Measurements from ENCODE around the gene ANXA3. TPM values are rescaled to one million over a fixed set of nuclear protein-coding genes. Genes with fewer than 3 reads are reported as not detected.

The ANXA3 gene
- total RNA-seq, 2 experiments from 2014 or later = 2.9 to 4.2 TPM

GRCh38 chr4:78654807-78655206 lies 103.2 kb downstream of the ANXA3 start:
- ChIA-PET CTCF (interaction anchor here (4.7 kb wide), 1 partner anchor 11 kb away, joined by 33 read pairs; no protein-coding TSS in a partner anchor), POLR2A (interaction anchor here (0.9 kb wide), 1 partner anchor 122 kb away, joined by 3 read pairs; the partner anchor contains the start of gene BMP2K)
- H3K27me3 Mint-ChIP-seq (ENCODE audit: low read depth) = no peaks in the 10 kb centered on the region
- H3K9me3 Mint-ChIP-seq (ENCODE audit: insufficient read depth) = no peaks in the 10 kb centered on the region
- DNase-seq (no peak), ATAC-seq (no peak)
- peaks cover 46% of the 10 kb centered on the region for H3K4me1 Mint-ChIP-seq (ENCODE audit: low read depth)
- no peak overlapping the region for H3K27ac Mint-ChIP-seq
- H3K4me3 Mint-ChIP-seq = no peak overlapping the region
- H3K36me3 Mint-ChIP-seq (ENCODE audit: low read depth) = peaks cover 2% of the 10 kb centered on the region

GRCh38 chr4:78656968-78657445 lies 105.4 kb downstream of the ANXA3 start:
- Mint-ChIP-seq H3K4me1 (ENCODE audit: low read depth) (peaks cover 55% of the 10 kb centered on the region), H3K27me3 (ENCODE audit: low read depth) (no peaks in the 10 kb centered on the region), H3K9me3 (ENCODE audit: insufficient read depth) (no peaks in the 10 kb centered on the region), H3K4me3 (peak overlapping the region; percentile 64), H3K36me3 (ENCODE audit: low read depth) (peaks cover 2% of the 10 kb centered on the region), H3K27ac (peak overlapping the region; percentile 84)
- ChIA-PET POLR2A (interaction anchor here (0.7 kb wide), 1 partner anchor 9 kb away, joined by 3 read pairs; no protein-coding TSS in a partner anchor), CTCF (interaction anchor here (1.2 to 1.7 kb wide), 3 partner anchors 12 to 44 kb away, joined by 4 to 8 read pairs (median 4); no protein-coding TSS in a partner anchor)
- ATAC-seq (peak; percentile 60), DNase-seq (peak; percentile 35)

GRCh38 chr4:78659264-78659663 lies 107.7 kb downstream of the ANXA3 start:
- H3K9me3 Mint-ChIP-seq (ENCODE audit: insufficient read depth) = no peaks in the 10 kb centered on the region
- peaks cover 4% of the 10 kb centered on the region for H3K36me3 Mint-ChIP-seq (ENCODE audit: low read depth)
- peaks cover 2% of the 10 kb centered on the region for H3K27me3 Mint-ChIP-seq (ENCODE audit: low read depth)
- ATAC-seq (no peak), DNase-seq (no peak)
- peak overlapping the region; percentile 3 for H3K27ac Mint-ChIP-seq
- H3K4me1 Mint-ChIP-seq (ENCODE audit: low read depth) = peaks cover 66% of the 10 kb centered on the region
- CTCF ChIA-PET = interaction anchor here (1.5 to 1.8 kb wide), 5 partner anchors 15 to 110 kb away, joined by 3 to 5 read pairs (median 4); no protein-coding TSS in a partner anchor
- POLR2A ChIA-PET = interaction anchor here (0.7 kb wide), 1 partner anchor 20 kb away, joined by 3 read pairs; no protein-coding TSS in a partner anchor
- no peak overlapping the region for H3K4me3 Mint-ChIP-seq

GRCh38 chr4:78659665-78660064 lies 108.1 kb downstream of the ANXA3 start:
- H3K27me3 Mint-ChIP-seq (ENCODE audit: low read depth) = peaks cover 2% of the 10 kb centered on the region
- CTCF ChIA-PET = interaction anchor here (1.5 to 1.8 kb wide), 4 partner anchors 15 to 110 kb away, joined by 3 to 5 read pairs (median 4); no protein-coding TSS in a partner anchor
- no peaks in the 10 kb centered on the region for H3K9me3 Mint-ChIP-seq (ENCODE audit: insufficient read depth)
- POLR2A ChIA-PET = no interaction called here
- DNase-seq = no peak
- H3K36me3 Mint-ChIP-seq (ENCODE audit: low read depth) = peaks cover 4% of the 10 kb centered on the region
- H3K4me1 Mint-ChIP-seq (ENCODE audit: low read depth) = peaks cover 67% of the 10 kb centered on the region
- H3K4me3 Mint-ChIP-seq = no peak overlapping the region
- no peak for ATAC-seq
- peak overlapping the region; percentile 3 for H3K27ac Mint-ChIP-seq

Other genes starting within 250 kb of the ANXA3 start
- 10 to 100 TPM; 27.2 to 28.8 TPM for gene BMP2K, start 224.6 kb downstream of the ANXA3 start, total RNA-seq